HL-60 (cell line): ENCODE measurements around the gene TRIM13.

Experiments
- DNase-seq, 2 experiments: peaks; one replicate each; pipeline ENCODE4 v3.0.0-alpha.2; 2010 to 2020; ENCODE audit warnings: low read depth in 1 of 2, low spot score in 1 of 2
- H3K27ac ChIP-seq: fragments of 250-450 bp; sonication (Bioruptor Pico); replicated peaks from 2 replicates; pipeline ENCODE4 v1.5.1; 2020; ENCODE audit warnings: mild to moderate bottlenecking, moderate library complexity
- H3K27me3 ChIP-seq: fragments of 250-450 bp; sonication (Bioruptor Pico); 2 replicates; pipeline ENCODE4 v1.5.1; 2021; ENCODE audit warnings: mild to moderate bottlenecking, moderate library complexity; ENCODE audit not compliant: insufficient read depth, poor library complexity, severe bottlenecking
- H3K4me3 ChIP-seq: replicated peaks from 2 replicates; pipeline ENCODE4 v1.5.1; 2011; ENCODE audit warnings: mild to moderate bottlenecking, control low read depth, low read length; ENCODE audit not compliant: insufficient read depth
- CTCF ChIP-seq: IDR thresholded peaks from one replicate; pipeline ENCODE4 v1.5.1; 2011; ENCODE audit warnings: low read length, control low read depth, inconsistent platforms; ENCODE audit not compliant: insufficient read depth
- GABPA ChIP-seq: IDR thresholded peaks from 2 replicates; pipeline ENCODE4 v1.6.1; 2012; ENCODE audit warnings: low read depth
- POLR2AphosphoS5 ChIP-seq: IDR thresholded peaks from 2 replicates; pipeline ENCODE4 v1.6.1; 2012; ENCODE audit warnings: low read depth
- SPI1 ChIP-seq: IDR thresholded peaks from 2 replicates; pipeline ENCODE4 v1.6.1; 2012; ENCODE audit warnings: low read depth, mild to moderate bottlenecking, borderline replicate concordance
- TF ChIP-seq, protein P1 (sequence below): IDR thresholded peaks from 2 replicates; pipeline ENCODE4 v1.6.1; 2012; ENCODE audit warnings: low read depth; ENCODE audit not compliant: insufficient replicate concordance

TRIM13 gene

DNA sequence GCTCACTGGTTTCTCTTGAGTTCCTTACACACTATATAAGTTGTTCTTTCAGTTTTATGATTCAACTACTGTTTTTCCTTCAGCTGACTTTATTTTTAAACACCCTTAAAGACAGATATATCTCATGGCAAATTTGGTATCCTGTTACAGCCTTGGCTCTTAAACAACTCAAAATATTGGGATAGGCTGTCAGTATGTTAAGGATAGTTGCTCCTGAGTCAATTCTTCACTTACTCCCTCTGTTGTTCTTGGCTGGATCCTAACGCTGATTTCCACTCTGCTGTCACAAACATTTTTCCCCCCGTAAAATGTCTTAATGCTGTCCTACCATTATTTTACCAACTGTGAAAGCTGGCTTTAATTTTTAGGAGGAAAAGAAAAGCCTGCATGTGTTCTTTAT is 19.6 kb downstream of the TRIM13 start:
- no peaks in the 10 kb centered on the region for H3K27me3 ChIP-seq
- no peak for TF ChIP-seq POLR2AphosphoS5
- no peak for TF ChIP-seq SPI1
- no peak for TF ChIP-seq CTCF
- no peak for DNase-seq
- H3K4me3 ChIP-seq, result no peak overlapping the region
- no peak overlapping the region for H3K27ac ChIP-seq

DNA sequence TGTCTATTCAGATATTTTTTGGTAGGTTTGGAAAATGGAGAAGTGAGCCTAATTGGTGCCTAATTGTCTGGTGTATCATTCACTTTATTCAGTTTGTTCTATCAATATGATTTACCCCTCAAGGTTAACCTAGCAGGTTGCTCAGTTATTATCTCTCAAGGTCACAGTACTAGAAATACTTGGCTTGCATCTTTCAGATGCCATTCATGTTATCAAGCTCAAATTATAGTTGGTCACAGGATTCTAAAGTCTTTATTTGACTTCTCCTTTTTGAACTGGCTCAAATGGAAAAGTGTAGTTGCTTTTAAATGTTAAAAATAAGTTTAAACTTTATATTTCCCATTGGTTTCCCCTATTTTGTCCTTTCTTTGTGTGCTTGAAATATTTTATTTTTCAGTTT is 21.0 kb downstream of the TRIM13 start:
- no peak for DNase-seq
- Histone ChIP-seq H3K27me3 (no peaks in the 10 kb centered on the region), H3K4me3 (no peak overlapping the region), H3K27ac (no peak overlapping the region)
- TF ChIP-seq CTCF (no peak), GABPA (no peak), SPI1 (peak; percentile 59; the same call in 1 of the 2 replicates), POLR2AphosphoS5 (no peak)
- TF ChIP-seq, protein P1, sequence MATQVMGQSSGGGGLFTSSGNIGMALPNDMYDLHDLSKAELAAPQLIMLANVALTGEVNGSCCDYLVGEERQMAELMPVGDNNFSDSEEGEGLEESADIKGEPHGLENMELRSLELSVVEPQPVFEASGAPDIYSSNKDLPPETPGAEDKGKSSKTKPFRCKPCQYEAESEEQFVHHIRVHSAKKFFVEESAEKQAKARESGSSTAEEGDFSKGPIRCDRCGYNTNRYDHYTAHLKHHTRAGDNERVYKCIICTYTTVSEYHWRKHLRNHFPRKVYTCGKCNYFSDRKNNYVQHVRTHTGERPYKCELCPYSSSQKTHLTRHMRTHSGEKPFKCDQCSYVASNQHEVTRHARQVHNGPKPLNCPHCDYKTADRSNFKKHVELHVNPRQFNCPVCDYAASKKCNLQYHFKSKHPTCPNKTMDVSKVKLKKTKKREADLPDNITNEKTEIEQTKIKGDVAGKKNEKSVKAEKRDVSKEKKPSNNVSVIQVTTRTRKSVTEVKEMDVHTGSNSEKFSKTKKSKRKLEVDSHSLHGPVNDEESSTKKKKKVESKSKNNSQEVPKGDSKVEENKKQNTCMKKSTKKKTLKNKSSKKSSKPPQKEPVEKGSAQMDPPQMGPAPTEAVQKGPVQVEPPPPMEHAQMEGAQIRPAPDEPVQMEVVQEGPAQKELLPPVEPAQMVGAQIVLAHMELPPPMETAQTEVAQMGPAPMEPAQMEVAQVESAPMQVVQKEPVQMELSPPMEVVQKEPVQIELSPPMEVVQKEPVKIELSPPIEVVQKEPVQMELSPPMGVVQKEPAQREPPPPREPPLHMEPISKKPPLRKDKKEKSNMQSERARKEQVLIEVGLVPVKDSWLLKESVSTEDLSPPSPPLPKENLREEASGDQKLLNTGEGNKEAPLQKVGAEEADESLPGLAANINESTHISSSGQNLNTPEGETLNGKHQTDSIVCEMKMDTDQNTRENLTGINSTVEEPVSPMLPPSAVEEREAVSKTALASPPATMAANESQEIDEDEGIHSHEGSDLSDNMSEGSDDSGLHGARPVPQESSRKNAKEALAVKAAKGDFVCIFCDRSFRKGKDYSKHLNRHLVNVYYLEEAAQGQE, result no peak

DNA sequence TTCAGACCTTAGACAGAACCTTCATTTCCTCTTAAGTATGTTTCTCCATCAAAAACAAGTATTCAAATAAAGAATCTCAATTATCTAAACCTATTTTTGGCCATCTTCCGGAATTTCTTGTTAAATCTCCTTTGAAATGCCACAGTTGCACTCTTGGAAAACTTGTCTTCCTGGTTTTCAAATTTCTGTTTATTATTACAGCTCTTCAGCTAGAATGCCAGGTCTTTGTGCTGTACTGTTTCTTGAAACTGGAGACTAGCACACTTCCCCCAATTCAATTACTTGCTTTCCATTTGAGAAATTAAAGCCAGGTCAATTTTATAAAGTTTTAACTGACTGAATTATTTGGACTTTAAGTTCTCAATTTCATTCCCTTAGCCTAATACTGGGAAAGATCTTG is 28.6 kb downstream of the TRIM13 start:
- no peak for DNase-seq
- H3K27me3 ChIP-seq, result no peaks in the 10 kb centered on the region
- no peak for TF ChIP-seq CTCF
- TF ChIP-seq POLR2AphosphoS5, result no peak
- TF ChIP-seq, protein P1, result no peak
- no peak for TF ChIP-seq GABPA
- TF ChIP-seq SPI1, result no peak
- H3K27ac ChIP-seq, result no peak overlapping the region
- H3K4me3 ChIP-seq, result no peak overlapping the region

GRCh38 chr13:50026788-50027473 is 30.1 kb downstream of the TRIM13 start:
- Histone ChIP-seq H3K4me3 (no peak overlapping the region), H3K27ac (no peak overlapping the region), H3K27me3 (no peaks in the 10 kb centered on the region)
- no peak for TF ChIP-seq POLR2AphosphoS5
- no peak for TF ChIP-seq GABPA
- TF ChIP-seq, protein P1, result no peak
- TF ChIP-seq SPI1, result no peak
- TF ChIP-seq CTCF, result no peak
- DNase-seq, result no peak
